Loucy (cell line): ENCODE data around the gene PODNL1.

Experiments
- EZH2phosphoT487 ChIP-seq: fragments of 200-600 bp; IDR thresholded peaks from 2 replicates; pipeline ENCODE4 v1.6.1; 2018; ENCODE audit warnings: antibody characterized with exemption, mild to moderate bottlenecking, moderate library complexity, borderline replicate concordance
- TF ChIP-seq, protein P1 (sequence below): fragments of 200-600 bp; sonication (generic); conservative IDR thresholded peaks from 2 replicates; pipeline ENCODE4 v1.5.1; 2014; ENCODE audit warnings: mild to moderate bottlenecking, antibody characterized with exemption, low read length

DNA sequence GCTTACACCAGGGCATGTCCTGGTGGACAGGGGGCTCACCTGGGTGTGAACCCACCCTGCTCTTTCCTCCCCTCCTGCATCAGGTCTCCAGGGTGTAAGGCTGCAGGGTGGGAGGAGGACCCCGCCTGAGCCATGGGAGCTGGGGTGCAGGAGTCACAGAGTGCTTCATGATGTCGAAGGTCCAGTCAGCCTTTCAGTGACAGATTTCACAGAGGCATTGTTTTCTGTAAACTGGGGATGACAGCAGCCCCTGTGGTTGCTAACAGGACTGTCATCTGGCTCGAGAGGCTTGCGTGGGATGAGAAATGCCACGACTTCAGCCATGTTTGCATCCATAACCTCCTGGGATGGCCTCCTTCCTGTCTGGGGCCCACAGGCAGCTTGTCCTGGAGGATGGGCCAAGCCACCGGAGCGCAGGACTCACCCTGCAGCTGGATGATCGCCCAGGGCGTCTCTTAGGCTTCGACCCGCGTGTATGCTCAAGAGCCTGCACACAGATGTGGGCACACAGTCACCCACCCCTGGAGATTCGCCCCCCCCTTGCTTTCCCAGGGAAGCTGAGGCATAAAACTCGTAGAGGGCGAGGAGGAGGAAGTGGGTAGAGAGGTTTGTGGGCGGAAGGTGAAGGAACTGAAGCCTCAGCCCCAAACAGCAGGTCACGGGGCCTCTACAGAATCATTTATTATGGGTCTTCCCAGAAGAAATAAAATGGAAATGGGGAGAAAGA, 56.4 kb downstream of the PODNL1 start:
- TF ChIP-seq, protein P1, sequence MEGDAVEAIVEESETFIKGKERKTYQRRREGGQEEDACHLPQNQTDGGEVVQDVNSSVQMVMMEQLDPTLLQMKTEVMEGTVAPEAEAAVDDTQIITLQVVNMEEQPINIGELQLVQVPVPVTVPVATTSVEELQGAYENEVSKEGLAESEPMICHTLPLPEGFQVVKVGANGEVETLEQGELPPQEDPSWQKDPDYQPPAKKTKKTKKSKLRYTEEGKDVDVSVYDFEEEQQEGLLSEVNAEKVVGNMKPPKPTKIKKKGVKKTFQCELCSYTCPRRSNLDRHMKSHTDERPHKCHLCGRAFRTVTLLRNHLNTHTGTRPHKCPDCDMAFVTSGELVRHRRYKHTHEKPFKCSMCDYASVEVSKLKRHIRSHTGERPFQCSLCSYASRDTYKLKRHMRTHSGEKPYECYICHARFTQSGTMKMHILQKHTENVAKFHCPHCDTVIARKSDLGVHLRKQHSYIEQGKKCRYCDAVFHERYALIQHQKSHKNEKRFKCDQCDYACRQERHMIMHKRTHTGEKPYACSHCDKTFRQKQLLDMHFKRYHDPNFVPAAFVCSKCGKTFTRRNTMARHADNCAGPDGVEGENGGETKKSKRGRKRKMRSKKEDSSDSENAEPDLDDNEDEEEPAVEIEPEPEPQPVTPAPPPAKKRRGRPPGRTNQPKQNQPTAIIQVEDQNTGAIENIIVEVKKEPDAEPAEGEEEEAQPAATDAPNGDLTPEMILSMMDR = no peak
- TF ChIP-seq EZH2phosphoT487 = no peak
